Progenitor cell of endocrine pancreas (in vitro differentiated cells): ENCODE results near the gene DCLK2. TPM values are rescaled to one million over a fixed set of nuclear protein-coding genes. Genes with fewer than 3 reads are reported as not detected.

Experiments
- DNase-seq: peaks from one replicate; pipeline ENCODE4 v3.0.0; 2021; ENCODE audit warnings: low spot score; ENCODE audit not compliant: unreplicated experiment
- H3K27ac Mint-ChIP-seq: 2 replicates; pipeline ENCODE4 v1.8.0; 2021; ENCODE audit warnings: mild to moderate bottlenecking, moderate library complexity, mixed read lengths
- H3K27me3 Mint-ChIP-seq: 2 replicates; pipeline ENCODE4 v1.8.0; 2021; ENCODE audit warnings: mixed read lengths
- H3K36me3 Mint-ChIP-seq: 2 replicates; pipeline ENCODE4 v1.8.0; 2022; ENCODE audit warnings: mixed read lengths; ENCODE audit not compliant: insufficient read depth
- H3K4me1 Mint-ChIP-seq: 2 replicates; pipeline ENCODE4 v1.8.0; 2021; ENCODE audit warnings: low read depth, mixed read lengths
- H3K4me3 Mint-ChIP-seq: 2 replicates; pipeline ENCODE4 v1.8.0; 2021; ENCODE audit warnings: low read depth, mild to moderate bottlenecking, moderate library complexity, mixed read lengths
- H3K9me3 Mint-ChIP-seq: 2 replicates; pipeline ENCODE4 v1.8.0; 2021; ENCODE audit warnings: low read depth, mixed read lengths
- total RNA-seq: library from RNA; stranded (reverse); gene quantifications from 2 replicates; pipeline ENCODE4 v1.2.1, GENCODE V29; 2021
- TF ChIP-seq, protein P1 (sequence below): fragments of 200-600 bp; sonication (generic); IDR thresholded peaks from one replicate; pipeline ENCODE4 v1.5.0; 2021; ENCODE audit warnings: antibody characterized with exemption, mild to moderate bottlenecking; ENCODE audit not compliant: unreplicated experiment

The DCLK2 gene
- total RNA-seq, 1 donor from 2014 or later = 7.2 TPM

DNA sequence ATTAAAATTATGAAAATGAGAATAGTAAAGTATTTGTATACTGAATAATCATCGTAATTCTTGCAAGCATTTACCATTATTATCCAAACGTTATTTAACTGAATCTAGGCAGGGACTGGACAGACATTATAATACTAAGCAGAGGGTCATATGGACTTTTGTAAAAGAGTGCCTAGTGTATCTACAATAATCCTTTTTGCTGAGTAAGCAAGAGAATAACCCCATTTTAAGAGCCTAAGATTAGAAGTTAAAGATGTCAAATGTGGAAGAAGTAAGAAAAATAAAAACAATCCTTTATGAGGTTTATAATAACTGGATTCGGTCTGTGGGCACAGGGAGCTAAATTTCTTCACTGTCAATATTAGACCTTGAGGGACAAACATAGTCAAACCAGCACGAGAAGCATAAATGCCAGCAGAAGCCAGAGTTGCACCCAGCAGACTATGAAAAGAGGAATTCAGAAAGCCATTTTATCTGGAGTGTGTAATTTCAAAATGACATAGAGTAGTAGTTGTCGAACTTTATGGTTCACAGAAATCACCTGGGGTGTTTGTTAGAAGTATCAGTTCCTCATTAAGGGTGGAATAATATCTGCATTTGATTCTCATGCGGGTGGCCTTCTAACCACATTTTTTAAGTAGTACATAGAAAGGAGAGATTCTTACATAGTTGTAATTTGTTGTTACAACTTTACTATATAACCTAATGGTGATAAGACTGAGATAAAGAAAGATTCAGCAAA lies 39.7 kb upstream of the DCLK2 start:
- TF ChIP-seq, protein P1, sequence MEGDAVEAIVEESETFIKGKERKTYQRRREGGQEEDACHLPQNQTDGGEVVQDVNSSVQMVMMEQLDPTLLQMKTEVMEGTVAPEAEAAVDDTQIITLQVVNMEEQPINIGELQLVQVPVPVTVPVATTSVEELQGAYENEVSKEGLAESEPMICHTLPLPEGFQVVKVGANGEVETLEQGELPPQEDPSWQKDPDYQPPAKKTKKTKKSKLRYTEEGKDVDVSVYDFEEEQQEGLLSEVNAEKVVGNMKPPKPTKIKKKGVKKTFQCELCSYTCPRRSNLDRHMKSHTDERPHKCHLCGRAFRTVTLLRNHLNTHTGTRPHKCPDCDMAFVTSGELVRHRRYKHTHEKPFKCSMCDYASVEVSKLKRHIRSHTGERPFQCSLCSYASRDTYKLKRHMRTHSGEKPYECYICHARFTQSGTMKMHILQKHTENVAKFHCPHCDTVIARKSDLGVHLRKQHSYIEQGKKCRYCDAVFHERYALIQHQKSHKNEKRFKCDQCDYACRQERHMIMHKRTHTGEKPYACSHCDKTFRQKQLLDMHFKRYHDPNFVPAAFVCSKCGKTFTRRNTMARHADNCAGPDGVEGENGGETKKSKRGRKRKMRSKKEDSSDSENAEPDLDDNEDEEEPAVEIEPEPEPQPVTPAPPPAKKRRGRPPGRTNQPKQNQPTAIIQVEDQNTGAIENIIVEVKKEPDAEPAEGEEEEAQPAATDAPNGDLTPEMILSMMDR = no peak
- no peak for DNase-seq
- no peaks in the 10 kb centered on the region for H3K36me3 Mint-ChIP-seq
- peaks cover 34% of the 10 kb centered on the region for H3K27me3 Mint-ChIP-seq
- no peak overlapping the region for H3K27ac Mint-ChIP-seq
- no peak overlapping the region for H3K4me3 Mint-ChIP-seq
- no peaks in the 10 kb centered on the region for H3K4me1 Mint-ChIP-seq
- peaks cover 12% of the 10 kb centered on the region for H3K9me3 Mint-ChIP-seq

DNA sequence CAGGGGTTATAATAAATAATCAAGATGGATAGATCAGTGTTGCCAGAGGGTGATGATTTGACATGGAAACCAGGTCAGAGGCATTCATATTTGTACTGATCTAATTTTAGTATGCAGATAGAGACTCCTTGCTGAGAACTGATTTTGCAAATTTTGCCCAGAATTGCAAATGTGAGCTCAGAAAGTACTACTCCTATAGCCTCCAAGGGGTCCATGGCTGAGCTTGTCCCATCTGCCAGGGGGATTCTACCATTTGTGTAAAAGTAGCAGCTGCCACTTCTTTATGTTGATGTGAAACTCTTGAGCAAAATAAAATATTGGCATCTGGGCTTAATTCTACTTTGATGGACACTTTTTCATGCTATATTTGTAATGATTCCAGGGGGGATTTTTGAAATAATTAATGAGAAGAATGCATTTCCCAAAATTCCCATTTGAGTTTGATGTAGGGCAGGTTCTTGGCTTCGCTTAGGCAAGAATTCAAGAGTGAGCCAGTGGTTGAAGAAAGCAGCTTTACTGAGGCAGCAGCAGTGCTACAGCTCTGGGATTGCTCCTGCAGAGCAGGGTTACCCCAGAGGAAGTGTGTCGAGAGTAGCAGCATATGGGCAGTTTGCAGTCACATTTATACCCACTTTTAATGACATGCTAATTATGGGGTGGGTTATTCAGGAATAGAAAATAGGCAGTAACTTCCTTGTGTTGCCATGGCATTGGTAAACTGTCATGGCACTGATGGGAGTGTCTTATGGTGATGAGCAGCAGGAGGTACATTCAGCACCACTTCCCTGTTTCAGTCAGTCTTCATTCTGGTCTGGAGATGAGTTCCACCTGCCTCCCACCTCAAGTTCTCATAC lies 38.7 kb upstream of the DCLK2 start:
- TF ChIP-seq, protein P1 = no peak
- H3K4me3 Mint-ChIP-seq = no peak overlapping the region
- H3K27ac Mint-ChIP-seq = no peak overlapping the region
- H3K9me3 Mint-ChIP-seq = peaks cover 12% of the 10 kb centered on the region
- DNase-seq = no peak
- H3K36me3 Mint-ChIP-seq = no peaks in the 10 kb centered on the region
- H3K27me3 Mint-ChIP-seq = peaks cover 30% of the 10 kb centered on the region
- peaks cover 1% of the 10 kb centered on the region for H3K4me1 Mint-ChIP-seq

DNA sequence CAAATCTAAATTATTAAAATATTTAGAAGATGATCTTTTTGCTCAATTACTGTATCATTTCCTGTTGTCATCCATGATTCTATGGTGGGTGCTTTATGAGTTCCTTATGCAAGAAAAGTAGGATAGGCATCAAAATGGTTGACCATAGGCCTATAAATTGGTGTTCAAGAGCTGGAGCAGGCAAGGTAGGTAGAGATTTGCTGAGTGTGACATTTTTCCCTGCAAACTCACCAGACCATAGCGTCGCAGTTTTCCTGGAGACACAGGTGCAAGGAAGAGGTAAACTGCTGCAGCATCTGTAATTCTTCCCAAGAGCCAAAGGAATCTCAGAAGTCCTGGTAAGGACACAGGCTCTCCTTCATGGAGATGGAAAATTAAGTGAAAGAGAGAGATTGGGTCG lies 33.7 kb upstream of the DCLK2 start:
- TF ChIP-seq, protein P1 = no peak
- Mint-ChIP-seq H3K27me3 (peaks cover 29% of the 10 kb centered on the region), H3K36me3 (no peaks in the 10 kb centered on the region), H3K27ac (no peak overlapping the region), H3K4me1 (peaks cover 21% of the 10 kb centered on the region), H3K4me3 (no peak overlapping the region), H3K9me3 (no peaks in the 10 kb centered on the region)
- DNase-seq = no peak

DNA sequence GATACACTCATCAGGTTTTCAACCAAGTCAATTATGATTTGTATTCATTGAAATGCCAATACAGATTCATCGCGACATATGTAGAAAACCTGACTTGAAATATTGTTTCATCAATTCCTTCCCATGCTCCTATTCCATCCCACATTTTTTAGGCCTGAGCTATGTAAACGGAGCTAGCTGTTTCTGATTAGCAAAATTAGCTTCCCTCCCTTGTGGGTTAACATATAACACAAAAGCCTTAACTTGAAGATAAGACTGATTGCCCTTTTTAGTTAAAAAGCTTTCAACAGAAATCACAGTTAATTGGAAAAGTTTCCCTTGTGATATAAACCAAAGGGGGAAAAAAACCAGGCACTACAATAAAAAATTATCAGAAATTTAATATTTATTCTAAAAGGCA lies 32.8 kb upstream of the DCLK2 start:
- Mint-ChIP-seq H3K9me3 (no peaks in the 10 kb centered on the region), H3K4me3 (no peak overlapping the region), H3K36me3 (no peaks in the 10 kb centered on the region), H3K27me3 (peaks cover 21% of the 10 kb centered on the region), H3K27ac (no peak overlapping the region), H3K4me1 (peaks cover 21% of the 10 kb centered on the region)
- DNase-seq = no peak
- TF ChIP-seq, protein P1 = no peak

DNA sequence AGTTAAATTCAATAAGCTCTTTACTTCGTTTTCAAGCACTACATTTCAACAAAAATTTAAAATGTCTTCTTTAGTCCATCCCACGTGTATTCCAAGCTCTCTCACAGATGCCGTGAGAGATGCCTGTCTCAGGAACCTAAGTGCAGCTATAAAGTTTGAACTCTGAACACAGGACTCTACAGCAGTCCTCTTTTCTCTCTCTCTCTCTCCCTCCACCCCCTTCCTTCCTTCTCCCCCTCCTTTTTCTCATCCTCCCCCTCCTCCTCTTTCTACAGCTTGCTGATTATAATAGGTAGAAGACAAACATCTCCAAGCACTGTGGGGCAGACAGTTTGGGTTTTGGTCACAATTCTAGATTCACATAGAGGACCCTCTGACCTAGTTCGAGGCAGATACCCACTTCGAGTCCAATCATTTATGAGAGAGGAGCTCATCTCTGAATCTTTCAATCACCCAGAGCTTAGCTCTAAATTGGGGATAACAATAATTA lies 31.5 kb upstream of the DCLK2 start:
- Mint-ChIP-seq H3K4me1 (peaks cover 21% of the 10 kb centered on the region), H3K4me3 (no peak overlapping the region), H3K9me3 (no peaks in the 10 kb centered on the region), H3K36me3 (no peaks in the 10 kb centered on the region), H3K27me3 (peaks cover 8% of the 10 kb centered on the region), H3K27ac (no peak overlapping the region)
- DNase-seq = no peak
- TF ChIP-seq, protein P1 = no peak
